ENCODE results near the gene PLA2G15.

PLA2G15 gene

DNA sequence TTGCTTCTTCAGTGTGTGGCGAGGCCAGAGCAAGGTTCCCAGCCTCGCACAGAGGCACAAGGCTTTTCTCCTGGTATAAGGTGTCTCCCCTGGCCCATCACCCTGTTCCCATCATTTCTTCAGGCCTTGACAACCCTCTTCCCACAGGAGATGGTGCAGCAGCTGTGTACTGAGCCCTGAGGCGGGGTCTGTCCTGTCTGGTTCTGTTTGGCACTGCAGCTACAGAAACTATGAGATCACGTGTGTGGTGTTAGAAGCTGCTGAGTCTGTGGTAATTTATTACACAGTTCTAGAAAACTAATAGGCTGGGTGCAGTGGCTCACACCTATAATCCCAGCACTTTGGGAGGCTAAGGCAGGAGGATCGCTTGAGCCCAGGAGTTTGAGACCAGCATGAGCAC is 7.2 kb downstream of the PLA2G15 start:
- no peak for DNase-seq (ENCODE audit: low spot score)

DNA sequence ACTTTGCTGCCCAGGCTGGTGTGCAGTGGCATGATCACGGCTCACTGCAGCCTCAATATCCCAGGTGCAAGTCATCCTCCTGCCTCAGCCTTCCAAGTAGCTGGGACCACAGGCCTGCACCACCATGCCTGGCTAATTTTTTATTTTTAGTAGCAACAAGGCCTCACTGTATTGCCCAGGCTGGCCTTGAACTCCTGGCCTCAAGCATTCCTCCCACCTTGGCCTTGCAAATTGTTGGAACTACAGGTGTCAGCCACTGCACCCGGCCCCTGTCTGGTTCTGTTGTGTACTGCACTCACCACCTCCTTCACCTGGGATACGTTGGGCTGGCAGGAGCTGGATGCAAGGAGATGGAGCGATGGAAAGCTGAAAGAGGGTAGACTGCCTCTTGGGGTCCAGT is 8.5 kb downstream of the PLA2G15 start:
- no peak for DNase-seq (ENCODE audit: low spot score)

DNA sequence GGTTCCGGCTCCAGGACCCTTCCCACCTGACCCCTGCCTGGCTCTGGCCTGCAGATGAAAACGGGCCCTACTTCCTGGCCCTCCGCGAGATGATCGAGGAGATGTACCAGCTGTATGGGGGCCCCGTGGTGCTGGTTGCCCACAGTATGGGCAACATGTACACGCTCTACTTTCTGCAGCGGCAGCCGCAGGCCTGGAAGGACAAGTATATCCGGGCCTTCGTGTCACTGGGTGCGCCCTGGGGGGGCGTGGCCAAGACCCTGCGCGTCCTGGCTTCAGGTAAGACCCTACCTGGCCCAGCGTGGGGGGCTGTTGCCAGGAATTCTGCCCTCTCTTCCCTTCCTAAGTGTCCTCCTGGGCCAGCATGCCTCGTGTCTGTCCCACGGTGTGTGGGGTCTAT is 10.5 kb downstream of the PLA2G15 start:
- no peak for DNase-seq (ENCODE audit: low spot score)

DNA sequence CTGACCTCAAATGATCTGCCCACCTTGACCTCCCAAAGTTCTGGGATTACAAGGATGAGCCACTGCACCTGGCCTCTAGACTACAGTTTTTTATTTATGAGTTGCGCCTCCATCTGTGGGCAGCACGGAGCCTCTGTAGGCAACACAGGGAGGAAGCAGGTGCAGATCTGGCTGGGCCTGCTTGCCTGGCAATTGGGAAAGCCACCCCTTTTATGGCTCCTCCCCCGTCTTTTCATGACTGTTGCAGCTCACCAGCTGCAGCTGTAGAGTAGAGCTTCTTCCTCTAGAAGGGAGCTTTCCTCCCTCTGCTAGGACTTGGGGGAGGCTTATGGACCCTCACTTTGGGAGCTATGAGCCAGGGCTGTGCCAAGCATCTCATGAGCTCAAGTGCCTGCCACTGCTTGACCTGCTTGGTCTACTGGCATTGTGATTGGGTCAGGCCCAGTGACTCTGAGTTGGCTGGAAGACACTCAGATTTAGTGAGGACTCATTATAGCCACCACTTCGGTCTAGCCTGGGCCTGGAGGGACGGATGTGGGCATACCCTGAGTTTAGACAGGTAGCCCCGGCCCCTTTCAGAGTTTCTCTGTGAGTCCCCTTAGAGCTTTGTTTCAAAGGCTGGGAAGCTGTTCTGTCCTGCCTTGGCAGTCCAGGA is 12.2 kb downstream of the PLA2G15 start:
- no peak for DNase-seq (ENCODE audit: low spot score)

DNA sequence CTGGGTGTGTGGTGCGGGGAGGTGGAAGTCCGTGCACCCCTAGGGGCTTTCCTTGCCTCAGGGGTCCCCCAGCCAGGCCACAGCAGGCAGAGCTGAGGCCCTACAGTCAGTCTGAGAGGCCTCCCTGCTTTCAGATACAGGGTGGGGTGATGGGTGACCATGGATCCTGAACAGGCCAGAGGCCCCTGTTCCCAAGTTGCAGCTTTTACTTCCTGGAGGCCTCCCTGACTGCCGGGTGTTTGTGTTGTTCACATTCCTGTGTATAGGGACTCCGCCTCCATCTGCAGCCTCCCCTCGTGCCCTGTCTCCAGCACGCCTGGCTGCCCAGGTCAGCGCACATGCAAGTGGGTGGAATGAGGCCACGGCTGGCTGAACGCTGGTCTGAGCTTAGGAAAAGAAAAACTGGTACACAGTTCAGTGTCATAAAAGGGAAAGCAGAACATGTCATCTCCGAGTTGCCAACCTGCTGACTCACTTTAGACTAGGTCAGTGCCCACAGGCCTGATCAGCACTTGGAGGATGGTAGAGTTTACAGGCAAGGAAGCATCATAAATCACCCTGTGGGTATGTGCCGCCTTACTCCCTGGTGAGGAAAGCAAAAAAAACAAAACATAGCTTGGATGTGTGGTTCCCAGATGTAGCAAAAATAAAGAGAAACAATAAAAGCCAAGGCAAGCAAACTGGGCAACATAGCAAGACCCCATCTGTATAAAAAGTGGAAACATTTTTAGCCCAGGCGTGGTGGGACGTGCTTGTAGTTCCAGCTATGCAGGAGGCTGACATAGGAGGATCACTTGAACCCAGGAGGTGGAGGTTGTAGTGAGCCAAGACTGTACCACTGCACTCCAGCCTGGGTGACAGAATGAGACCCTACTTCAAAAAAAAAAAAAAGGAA is 13.0 kb downstream of the PLA2G15 start:
- peak; percentile 79 for DNase-seq (ENCODE audit: low spot score)

DNA sequence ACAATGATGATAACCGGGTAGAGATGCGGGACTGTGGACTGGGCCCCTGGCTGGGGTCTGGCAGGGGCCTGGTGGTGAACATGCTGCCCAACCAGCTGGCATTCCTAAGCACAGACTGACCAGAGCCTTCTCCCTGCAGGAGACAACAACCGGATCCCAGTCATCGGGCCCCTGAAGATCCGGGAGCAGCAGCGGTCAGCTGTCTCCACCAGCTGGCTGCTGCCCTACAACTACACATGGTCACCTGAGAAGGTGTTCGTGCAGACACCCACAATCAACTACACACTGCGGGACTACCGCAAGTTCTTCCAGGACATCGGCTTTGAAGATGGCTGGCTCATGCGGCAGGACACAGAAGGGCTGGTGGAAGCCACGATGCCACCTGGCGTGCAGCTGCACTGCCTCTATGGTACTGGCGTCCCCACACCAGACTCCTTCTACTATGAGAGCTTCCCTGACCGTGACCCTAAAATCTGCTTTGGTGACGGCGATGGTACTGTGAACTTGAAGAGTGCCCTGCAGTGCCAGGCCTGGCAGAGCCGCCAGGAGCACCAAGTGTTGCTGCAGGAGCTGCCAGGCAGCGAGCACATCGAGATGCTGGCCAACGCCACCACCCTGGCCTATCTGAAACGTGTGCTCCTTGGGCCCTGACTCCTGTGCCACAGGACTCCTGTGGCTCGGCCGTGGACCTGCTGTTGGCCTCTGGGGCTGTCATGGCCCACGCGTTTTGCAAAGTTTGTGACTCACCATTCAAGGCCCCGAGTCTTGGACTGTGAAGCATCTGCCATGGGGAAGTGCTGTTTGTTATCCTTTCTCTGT is 14.0 kb downstream of the PLA2G15 start:
- no peak for DNase-seq (ENCODE audit: low spot score)

DNA sequence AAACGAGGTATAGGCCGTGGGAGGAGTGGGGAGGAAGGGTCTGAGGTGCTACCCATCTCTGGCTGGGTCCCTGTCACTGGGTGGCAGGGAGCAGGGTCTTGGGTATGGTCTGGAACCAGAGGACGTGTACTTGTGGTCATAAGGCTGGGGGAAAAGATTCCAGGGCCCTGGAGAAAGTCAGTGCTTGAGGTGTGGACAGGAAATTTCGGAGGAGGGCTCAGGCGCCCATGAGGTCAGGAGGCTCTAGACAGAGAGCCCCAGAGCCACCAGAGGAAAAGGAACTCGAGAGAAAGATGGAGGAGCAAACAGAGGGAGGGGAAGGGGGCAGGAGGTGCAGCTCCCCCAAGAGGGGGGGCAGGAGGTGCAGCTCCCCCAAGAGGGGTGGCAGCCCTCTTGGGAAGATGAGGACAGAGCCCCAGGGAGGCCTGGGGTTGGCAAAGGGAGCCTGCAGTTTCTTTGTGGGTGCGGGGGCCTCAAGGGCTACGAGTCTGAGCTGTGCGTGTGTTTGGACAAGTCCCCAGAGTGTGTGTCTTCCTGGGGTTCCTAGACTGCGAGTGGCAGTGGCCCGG is 18.5 kb downstream of the PLA2G15 start:
- no peak for DNase-seq (ENCODE audit: low spot score)

DNA sequence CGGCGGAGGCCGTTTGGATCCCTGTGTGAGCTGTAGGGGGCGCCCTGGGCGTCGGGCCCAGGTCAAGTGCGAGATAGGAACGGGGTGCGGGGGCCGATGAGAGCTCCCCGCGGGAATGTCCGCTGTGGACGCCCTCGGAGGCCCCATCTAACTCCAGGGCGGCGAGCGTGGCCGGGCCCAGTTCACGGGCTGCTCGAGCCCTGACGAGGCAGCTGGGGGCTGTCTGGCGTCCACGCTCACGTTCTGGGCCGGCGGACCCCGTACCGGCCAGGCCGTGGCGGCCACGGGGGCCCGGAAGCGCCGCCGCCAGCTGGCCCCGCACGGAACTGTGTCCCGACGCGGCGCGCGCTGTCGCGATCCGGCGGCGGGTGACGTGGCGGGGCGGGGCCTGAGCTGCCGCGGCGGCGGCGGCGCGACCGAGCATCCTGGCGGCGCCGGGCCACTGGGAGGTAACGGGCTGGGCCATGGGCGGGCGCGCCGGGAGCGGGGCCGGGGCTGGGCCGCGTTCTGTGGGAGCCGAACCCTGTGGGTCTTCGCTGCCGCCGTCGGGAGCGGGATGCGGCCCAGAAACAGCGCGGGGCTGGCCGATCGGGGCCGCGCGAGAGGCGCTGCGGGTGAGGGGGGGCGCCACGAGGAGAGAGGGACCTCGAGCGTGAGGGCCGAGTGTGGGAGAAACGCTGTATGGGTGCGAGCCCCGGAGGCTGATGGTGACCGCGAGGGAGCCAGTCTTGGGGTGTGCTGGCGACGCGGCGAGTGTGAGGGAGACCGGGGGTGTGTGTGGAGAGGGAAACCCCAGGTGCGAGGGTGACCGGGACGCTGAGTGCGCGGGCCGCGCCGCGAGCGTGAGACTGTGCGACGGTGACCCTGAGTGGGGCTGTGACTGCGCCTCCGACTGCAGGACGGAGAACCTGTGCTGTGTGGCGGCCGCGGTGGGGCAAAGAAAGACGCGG is 19.2 kb downstream of the PLA2G15 start, which contains the start of gene SLC7A6:
SLC7A6 (plus strand) TSS at position 399 of the 950 bp plus-strand sequence. CDS start 10,201 bp downstream, outside the sequence.
- peak; percentile 89 for DNase-seq (ENCODE audit: low spot score)

DNA sequence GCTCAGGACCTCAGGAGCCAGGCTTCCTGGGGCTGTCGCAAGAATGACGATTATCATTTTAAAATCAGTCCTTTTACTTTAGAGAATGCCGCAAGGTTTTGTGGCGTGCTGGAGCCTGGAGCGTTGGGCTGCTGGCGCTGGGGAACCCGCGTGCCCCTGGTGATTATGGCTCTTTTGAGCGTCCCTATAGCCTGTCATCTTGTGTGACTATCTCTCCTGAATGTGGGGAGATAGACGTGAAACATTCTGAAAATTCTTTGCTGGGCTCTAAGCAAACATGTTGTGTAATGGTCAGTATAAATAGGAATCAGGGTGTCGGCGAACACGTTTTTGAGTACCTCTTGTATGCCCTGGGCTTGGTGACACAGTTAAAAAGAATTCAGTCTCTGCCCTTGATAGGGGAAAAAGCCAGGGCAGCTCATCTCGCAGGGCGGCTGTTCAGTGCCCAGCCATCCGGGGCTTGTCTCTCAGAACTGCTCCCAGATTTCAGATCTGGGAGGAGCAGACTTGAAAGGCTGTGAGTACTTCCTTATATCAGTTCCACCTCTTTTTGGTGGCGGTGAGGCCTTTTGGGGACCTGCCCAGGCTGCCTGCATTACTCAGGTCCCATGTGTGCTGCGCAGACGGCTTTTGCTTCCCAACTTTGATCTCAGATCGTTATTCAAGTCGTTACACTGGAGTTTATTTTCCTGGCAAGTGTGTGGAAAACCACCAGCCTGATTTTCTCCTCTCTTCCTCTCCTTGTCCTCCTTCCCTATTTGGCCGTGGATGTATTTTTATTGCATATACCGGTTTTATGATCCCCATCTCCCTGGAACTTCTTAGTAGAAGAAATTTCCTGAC is 20.1 kb downstream of the PLA2G15 start:
- DNase-seq (ENCODE audit: low spot score), result peak; percentile 65

DNA sequence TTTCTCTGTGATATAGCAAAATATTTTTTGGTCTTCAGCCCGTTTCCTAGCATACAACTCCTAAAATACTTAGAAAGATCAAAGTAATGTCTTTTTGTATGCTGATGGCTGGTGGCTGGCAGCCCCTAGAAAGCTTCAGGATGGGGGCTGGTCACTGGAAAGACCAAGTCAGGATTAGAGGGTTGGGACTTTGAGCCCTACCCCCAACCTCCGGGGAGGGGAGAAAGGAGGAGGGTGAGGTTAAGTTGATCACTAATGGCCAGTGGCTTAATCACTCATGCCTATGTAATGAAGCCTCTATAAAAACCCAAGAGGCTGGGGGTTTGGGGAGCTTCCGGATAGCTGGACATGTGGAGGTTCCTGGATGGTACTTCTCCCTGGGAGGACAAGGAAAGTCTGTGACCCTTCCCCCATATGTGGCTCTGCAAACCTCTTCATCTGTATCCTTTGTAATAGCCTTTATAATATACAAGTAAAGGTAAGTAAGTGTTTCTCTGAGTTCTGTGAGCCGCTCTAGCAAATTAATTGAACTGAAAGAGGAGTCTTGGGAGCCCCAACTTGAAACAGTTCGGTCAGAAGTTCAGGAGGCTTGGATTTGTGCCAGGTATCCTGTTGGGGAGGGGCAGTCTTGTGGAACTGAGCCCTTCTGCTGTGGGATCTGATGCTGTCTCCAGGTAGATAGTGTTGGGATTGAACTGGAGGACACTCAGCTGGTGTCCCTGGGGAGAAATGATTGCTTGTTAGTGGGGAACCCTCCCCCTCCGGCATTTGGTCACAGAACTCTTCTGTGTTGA is 22.6 kb downstream of the PLA2G15 start:
- no peak for DNase-seq (ENCODE audit: low spot score)

DNA sequence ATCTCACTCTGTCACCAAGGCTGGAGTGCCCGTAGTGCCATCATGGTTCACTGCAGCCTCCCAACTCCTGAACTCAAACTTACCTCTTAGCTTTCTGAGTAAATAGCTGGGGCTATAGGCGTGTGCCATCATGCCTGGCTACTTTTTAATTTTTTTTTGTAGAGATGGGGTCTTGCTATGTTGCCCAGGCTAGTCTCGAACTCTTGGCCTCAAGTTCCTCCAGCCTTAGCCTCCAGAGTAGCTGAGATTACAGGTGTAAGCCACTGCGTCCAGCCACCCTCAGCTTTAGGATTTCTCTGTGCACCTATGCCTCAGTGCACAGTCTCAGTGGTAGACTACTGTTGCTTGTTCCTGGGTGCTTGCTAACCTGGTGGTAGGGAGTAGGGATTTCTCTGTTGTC is 24.6 kb downstream of the PLA2G15 start:
- DNase-seq (ENCODE audit: low spot score), result no peak

DNA sequence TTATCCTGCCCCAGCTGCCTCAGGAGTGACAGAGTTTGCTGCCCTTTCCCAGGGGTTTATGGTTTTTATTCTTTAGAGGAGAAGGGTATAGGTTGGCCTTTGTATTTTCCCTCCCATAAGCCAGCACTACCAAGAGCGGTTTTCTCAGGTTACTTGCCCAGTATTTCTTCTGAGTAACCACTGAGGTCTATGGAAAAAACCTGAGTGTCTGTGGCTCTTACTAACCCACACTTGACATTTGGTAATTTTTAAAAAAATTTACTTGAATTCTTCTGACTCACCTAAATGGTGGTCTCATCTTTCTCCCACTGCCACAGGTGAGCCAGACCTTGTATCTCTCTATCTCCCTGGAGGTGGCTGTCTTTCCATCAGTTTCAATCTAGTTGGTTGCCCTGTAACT is 25.2 kb downstream of the PLA2G15 start:
- no peak for DNase-seq (ENCODE audit: low spot score)

DNA sequence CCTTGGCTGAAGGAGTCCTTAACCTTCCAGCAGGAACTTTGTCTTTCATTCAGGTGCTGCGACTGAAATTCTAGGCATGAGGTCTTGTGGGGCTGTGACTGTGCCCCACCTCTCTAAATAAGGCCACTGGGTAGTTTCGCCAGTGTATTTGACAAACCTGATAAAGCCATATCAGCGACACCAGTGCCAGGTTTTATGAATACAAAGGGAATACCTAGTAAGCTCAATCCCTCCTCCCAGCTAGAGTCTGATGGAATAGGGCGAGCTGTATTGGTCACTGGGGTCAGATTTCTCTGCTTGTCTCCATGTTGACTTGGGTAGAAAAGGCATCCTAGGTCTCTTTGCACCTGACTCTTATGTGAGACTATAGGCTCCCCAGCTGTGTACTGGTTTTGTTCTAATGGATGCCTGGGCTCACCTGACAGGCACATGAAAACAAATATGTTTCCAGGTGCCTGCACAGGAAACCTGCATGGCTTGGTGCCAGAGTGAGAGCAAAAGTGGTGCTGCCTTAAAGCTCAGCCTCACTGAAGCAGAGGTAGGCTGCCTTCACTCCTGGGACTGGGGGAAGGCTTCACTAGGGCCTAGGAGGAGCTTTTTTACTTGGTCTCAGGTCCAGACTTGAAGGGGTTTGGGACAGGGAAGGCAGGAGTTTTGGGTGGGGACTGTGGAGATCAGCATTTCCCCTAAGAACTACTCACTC is 27.5 kb downstream of the PLA2G15 start:
- no peak for DNase-seq (ENCODE audit: low spot score)

DNA sequence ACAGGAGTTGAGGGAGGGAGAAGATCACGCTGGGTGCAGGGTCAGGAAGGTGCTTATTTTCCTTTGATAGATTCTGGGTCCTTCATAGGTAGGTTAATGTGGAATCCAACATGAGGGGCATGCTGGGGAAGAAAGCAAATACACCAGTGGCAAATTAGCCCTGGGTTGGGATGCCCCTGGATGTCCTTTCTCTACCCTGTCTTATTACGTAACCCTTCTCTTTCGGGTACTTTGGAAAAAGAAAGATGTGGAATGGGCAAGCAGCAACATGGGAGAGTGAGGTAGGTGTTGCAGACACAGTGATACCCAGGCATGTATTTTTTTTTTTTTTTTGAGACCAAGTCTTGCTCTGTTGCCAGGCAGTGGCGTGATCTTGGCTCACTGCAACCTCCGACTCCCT is 28.3 kb downstream of the PLA2G15 start:
- DNase-seq (ENCODE audit: low spot score), result no peak

DNA sequence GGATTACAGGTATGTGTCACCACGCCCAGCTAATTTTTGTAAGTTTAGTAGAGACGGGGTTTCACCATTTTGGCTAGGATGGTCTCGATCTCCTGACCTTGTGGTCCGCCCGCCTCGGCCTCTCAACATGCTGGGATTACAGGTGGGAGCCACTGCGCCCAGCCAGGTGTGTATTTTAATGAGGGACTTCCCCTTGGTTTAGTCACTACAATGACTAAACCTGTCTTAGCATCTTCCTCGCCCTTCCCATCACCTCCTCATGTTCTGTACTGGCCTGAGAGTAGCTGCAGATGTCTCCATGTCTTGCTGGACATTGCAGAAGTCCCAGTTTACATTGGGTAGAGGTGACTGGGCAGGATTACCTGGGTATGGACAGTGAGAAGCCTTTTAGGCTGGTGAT is 28.7 kb downstream of the PLA2G15 start:
- no peak for DNase-seq (ENCODE audit: low spot score)

DNA sequence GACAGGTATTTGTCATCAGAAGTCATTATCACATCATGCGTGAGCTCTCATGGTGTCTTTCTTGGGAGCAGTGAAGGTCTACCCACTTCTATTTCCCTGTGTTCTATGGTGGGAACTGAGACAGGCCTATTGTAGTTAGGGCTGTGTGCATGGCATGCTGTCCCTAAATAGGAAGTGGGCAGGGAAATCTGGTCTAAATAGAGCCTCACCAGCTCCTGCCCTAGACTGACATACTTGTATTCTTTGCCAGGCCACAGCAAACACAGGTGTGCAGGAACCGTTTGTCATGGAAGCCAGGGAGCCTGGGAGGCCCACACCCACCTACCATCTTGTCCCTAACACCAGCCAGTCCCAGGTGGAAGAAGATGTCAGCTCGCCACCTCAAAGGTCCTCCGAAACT is 29.3 kb downstream of the PLA2G15 start:
- DNase-seq (ENCODE audit: low spot score), result no peak

DNA sequence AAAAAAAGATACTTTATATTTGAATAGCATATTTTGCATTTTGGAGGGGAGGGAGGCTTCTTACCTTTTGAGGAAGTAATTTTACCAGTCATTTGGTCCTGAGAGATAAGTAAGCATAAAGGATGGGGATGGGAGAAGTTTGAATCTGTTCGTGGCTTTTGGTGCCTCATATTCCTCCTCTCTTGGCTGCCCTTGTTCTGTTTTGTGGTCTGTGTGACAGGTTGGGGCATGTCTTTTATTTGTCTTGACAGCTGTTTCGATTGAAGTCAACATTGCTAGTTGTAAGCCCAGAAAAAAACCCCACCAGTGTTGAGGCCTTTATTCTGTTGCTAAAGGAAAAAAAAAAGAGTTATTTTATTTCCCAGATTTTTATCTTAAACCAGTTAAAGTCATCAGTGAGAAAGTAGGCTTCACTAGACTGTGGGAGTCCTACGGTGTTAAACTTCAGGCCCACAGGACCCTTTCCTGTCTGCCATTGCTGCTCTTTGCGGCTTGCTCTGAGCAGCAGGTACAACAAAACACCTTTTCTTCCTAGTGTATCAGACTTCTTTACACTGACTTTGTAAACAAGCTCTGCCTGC is 30.5 kb downstream of the PLA2G15 start:
- no peak for DNase-seq (ENCODE audit: low spot score)

DNA sequence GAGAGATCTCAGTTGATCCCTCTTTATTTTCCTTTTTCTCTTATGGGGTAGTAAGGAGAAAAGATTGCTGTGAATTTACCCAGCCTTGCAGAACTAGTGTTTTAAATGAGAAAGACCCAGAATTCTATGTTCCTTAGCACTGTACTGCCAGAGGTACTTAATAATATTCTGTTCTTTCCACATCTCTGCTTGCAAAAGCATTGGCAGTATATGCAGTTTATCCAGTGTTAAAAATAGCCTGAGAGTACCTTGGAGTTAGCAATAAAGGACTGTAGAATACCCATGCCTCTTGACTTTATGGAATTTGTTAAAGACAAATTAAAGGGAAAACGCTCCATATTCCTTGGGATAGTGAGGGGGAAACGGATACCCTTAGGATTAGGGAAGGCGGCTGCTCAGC is 31.1 kb downstream of the PLA2G15 start:
- no peak for DNase-seq (ENCODE audit: low spot score)

Data from HuH-7 (cell line).